ENCODE data around the gene BORCS5.

GRCh38 chr12:12397184-12397583, 40.3 kb downstream of the BORCS5 start:
- TF ChIP-seq CTCF (IDR thresholded peaks at IDR 0.05; ENCODE audit: low read depth, low read length, poor library complexity, severe bottlenecking) (no peak), EZH2phosphoT487 (IDR thresholded peaks at IDR 0.05; ENCODE audit: borderline replicate concordance, low read length) (no peak)
